SK-N-MC (cell line): ENCODE data around the gene SPACA7.

Experiments used
- EZH2 ChIP-seq: fragments of 200-600 bp; sonication (generic); IDR thresholded peaks from one replicate; pipeline ENCODE4 v1.6.1; 2017; ENCODE audit warnings: antibody characterized with exemption
- POLR2AphosphoS5 ChIP-seq: IDR thresholded peaks from 2 replicates; pipeline ENCODE4 v1.6.1; 2012; ENCODE audit warnings: mild to moderate bottlenecking, low read depth, low read length, borderline replicate concordance

GRCh38 chr13:112452380-112453206, 76.4 kb downstream of the SPACA7 start:
- no peak for TF ChIP-seq POLR2AphosphoS5
- TF ChIP-seq EZH2, result no peak
